Measurements from ENCODE around the gene C17orf114.
"Not testable (repeated sequence)": the region's sequence is repeated elsewhere in the genome, so short reads cannot be mapped to it uniquely, and the experiment has no call there.

C17orf114 gene

DNA sequence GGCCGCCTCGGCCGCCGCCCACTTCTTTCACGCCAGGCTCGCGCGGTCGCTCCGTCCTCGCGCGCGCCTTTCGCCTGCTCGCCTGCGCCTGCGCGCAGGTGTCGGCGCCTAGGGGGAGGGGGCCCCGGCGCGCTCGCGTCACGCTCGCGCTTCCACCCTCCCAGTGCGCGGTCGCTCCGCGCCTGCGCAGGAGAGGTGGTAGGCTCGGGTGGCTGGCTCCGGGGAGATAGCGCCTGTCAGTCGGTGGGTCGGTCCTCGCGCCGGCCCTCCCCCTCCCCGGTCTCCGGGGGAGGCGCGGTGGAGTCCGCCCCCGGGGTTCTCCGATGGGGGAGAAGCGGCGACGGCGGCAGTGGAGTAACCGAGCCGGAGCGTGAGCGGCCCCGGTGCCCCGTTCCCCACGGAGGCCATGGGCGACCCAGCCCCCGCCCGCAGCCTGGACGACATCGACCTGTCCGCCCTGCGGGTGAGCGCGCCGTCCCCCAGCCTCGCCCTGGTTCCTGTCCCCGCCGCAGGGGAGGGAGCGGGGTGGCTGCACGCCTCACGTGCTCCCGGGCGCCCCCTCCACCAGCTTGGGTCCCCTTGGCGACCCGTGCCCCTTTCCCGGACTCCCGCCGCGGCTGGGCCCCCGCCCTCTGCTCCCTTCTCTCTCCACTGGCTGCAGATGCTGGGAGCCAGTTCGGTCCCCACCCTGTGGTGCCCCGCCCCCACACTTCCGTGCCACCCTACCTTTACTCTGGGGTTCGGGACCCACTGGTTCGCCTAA is 31.2 kb upstream of the C17orf114 start, which contains the start of gene MINK1:
Gene MINK1, plus strand, starts transcription at position 163 of the 763 bp plus-strand sequence. Its CDS starts 244 bp downstream, at position 407.
- TF ChIP-seq, protein P1, sequence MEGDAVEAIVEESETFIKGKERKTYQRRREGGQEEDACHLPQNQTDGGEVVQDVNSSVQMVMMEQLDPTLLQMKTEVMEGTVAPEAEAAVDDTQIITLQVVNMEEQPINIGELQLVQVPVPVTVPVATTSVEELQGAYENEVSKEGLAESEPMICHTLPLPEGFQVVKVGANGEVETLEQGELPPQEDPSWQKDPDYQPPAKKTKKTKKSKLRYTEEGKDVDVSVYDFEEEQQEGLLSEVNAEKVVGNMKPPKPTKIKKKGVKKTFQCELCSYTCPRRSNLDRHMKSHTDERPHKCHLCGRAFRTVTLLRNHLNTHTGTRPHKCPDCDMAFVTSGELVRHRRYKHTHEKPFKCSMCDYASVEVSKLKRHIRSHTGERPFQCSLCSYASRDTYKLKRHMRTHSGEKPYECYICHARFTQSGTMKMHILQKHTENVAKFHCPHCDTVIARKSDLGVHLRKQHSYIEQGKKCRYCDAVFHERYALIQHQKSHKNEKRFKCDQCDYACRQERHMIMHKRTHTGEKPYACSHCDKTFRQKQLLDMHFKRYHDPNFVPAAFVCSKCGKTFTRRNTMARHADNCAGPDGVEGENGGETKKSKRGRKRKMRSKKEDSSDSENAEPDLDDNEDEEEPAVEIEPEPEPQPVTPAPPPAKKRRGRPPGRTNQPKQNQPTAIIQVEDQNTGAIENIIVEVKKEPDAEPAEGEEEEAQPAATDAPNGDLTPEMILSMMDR (conservative IDR thresholded peaks at IDR 0.05; ENCODE audit: low read length): no peak
- no peak for TF ChIP-seq EZH2phosphoT487 (IDR thresholded peaks at IDR 0.05; ENCODE audit: borderline replicate concordance, low read depth, low read length)
- Histone ChIP-seq H3K27ac (ENCODE audit: low read depth, low read length, poor library complexity, severe bottlenecking) (peak within 1 kb of the TSS; percentile 49), H3K79me2 (ENCODE audit: insufficient read depth, low read depth, low read length) (peaks cover 37% of the 10 kb centered on the region), H3K4me2 (ENCODE audit: low read length) (peak within 1 kb of the TSS; percentile 80), H3K4me1 (ENCODE audit: insufficient read depth, low read length, poor library complexity, severe bottlenecking) (peaks cover 23% of the 10 kb centered on the region), H3K9me2 (ENCODE audit: insufficient read depth, low read length) (no peaks in the 10 kb centered on the region), H3K36me3 (ENCODE audit: insufficient read depth, low read length) (peaks cover 25% of the 10 kb centered on the region; the same call in 1 of the 2 replicates), H3K9me3 (ENCODE audit: low read length) (no peaks in the 10 kb centered on the region), H3K4me3 (ENCODE audit: low read depth, low read length, poor library complexity, severe bottlenecking) (peak within 1 kb of the TSS; percentile 87), H2AFZ (ENCODE audit: low read length) (peak within 1 kb of the TSS; percentile 91; the same call in 1 of the 2 replicates), H4K20me1 (ENCODE audit: insufficient read depth, low read length) (no peaks in the 10 kb centered on the region)
- DNase-seq (ENCODE audit: low spot score): peak; percentile 96
- BruUV-seq (replicated peaks): no TSS peak
- ChIA-PET POLR2A (interaction anchor here (0.7 to 1.3 kb wide), 2 partner anchors 43 to 107 kb away, joined by 3 to 4 read pairs; partner anchors contain the start of genes RNF167 and SLC25A11), CTCF (ENCODE audit: unreplicated experiment) (interaction anchor here (0.9 kb wide), 1 partner anchor 43 kb away, joined by 3 read pairs; no protein-coding TSS in a partner anchor)
- intact Hi-C loops (cut with micrococcal nuclease; ENCODE audit: unreplicated experiment): loop anchor here (2.0 to 5.0 kb wide), 2 partner anchors 27 to 196 kb away; partner anchors contain the start of gene PLD2

DNA sequence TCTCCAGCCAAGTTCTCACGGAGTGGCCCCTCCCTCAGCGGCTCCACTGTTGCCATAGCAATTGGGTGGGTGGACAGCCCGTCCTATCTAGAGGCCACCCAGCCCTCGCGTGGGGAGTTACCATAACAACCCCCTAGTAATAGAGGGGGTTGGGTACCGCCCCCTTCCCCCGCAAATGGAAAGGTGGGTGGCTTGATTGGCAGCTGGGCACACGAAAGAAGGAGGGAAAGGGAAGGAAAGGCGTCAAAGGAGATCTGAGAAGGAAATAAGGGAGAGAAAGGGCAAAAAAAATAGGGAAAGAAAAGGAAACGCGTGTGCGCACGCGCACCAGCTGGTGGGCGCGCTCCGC is 30.7 kb upstream of the C17orf114 start:
- H3K4me1 ChIP-seq (ENCODE audit: insufficient read depth, low read length, poor library complexity, severe bottlenecking): peaks cover 23% of the 10 kb centered on the region
- H4K20me1 ChIP-seq (ENCODE audit: insufficient read depth, low read length); CTCF ChIA-PET (ENCODE audit: unreplicated experiment): not testable (repeated sequence)

GRCh38 chr17:4827399-4827798 is 25.3 kb upstream of the C17orf114 start:
- no peaks in the 10 kb centered on the region for H3K4me1 ChIP-seq (ENCODE audit: insufficient read depth, low read length, poor library complexity, severe bottlenecking)
- no peaks in the 10 kb centered on the region for H3K9me2 ChIP-seq (ENCODE audit: insufficient read depth, low read length)
- intact Hi-C loops (cut with micrococcal nuclease; ENCODE audit: unreplicated experiment): no loop called here
- ChIA-PET CTCF (ENCODE audit: unreplicated experiment) (no interaction called here), POLR2A (no interaction called here)
- H3K9me3 ChIP-seq (ENCODE audit: low read length): no peaks in the 10 kb centered on the region
- no peaks in the 10 kb centered on the region for H4K20me1 ChIP-seq (ENCODE audit: insufficient read depth, low read length)
- no peaks in the 10 kb centered on the region for H3K36me3 ChIP-seq (ENCODE audit: insufficient read depth, low read length)
- H3K4me2 ChIP-seq (ENCODE audit: low read length): no peak overlapping the region
- BruUV-seq (replicated peaks): no TSS peak
- no peak overlapping the region for H3K4me3 ChIP-seq (ENCODE audit: low read depth, low read length, poor library complexity, severe bottlenecking)
- DNase-seq (ENCODE audit: low spot score): no peak
- no peaks in the 10 kb centered on the region for H3K79me2 ChIP-seq (ENCODE audit: insufficient read depth, low read depth, low read length)
- no peak for TF ChIP-seq EZH2phosphoT487 (IDR thresholded peaks at IDR 0.05; ENCODE audit: borderline replicate concordance, low read depth, low read length)
- TF ChIP-seq, protein P1 (conservative IDR thresholded peaks at IDR 0.05; ENCODE audit: low read length): no peak
- H2AFZ ChIP-seq (ENCODE audit: low read length): no peak overlapping the region
- H3K27ac ChIP-seq (ENCODE audit: low read depth, low read length, poor library complexity, severe bottlenecking): no peak overlapping the region

More for the DNA sequence above, 30.7 kb upstream of the C17orf114 start:
- BruUV-seq (replicated peaks); H3K9me3 ChIP-seq (ENCODE audit: low read length); H3K9me2 ChIP-seq (ENCODE audit: insufficient read depth, low read length); DNase-seq (ENCODE audit: low spot score); H3K27ac ChIP-seq (ENCODE audit: low read depth, low read length, poor library complexity, severe bottlenecking): not testable (repeated sequence)
- H3K36me3 ChIP-seq (ENCODE audit: insufficient read depth, low read length): peaks cover 20% of the 10 kb centered on the region; the same call in 1 of the 2 replicates
- intact Hi-C loops (cut with micrococcal nuclease; ENCODE audit: unreplicated experiment): loop anchor here (2.0 to 5.0 kb wide), 2 partner anchors 26 to 196 kb away; partner anchors contain the start of gene PLD2
- H3K79me2 ChIP-seq (ENCODE audit: insufficient read depth, low read depth, low read length): peaks cover 37% of the 10 kb centered on the region
- H3K4me3 ChIP-seq (ENCODE audit: low read depth, low read length, poor library complexity, severe bottlenecking): peak overlapping the region; percentile 87
- peak overlapping the region; percentile 80 for H3K4me2 ChIP-seq (ENCODE audit: low read length)
- peak overlapping the region; percentile 91; the same call in 1 of the 2 replicates for H2AFZ ChIP-seq (ENCODE audit: low read length)
- POLR2A ChIA-PET: interaction anchor here (1.3 kb wide), 1 partner anchor 43 kb away, joined by 3 read pairs; no protein-coding TSS in a partner anchor

Measured in OCI-LY7 (cell line).